ENCODE data around the gene FRYL. TPM values are rescaled to one million over a fixed set of nuclear protein-coding genes. Genes with fewer than 3 reads are reported as not detected.

Gene FRYL
- total RNA-seq, 1 donor from 2014 or later = 50.0 TPM

GRCh38 chr4:48565362-48566033 lies 214.6 kb downstream of the FRYL start:
- Mint-ChIP-seq H3K4me1 (ENCODE audit: unreplicated experiment) (no peaks in the 10 kb centered on the region), H3K9me3 (no peaks in the 10 kb centered on the region), H3K27ac (no peak overlapping the region), H3K36me3 (no peaks in the 10 kb centered on the region), H3K4me3 (no peak overlapping the region), H3K27me3 (no peaks in the 10 kb centered on the region)
- TF ChIP-seq, protein P1, sequence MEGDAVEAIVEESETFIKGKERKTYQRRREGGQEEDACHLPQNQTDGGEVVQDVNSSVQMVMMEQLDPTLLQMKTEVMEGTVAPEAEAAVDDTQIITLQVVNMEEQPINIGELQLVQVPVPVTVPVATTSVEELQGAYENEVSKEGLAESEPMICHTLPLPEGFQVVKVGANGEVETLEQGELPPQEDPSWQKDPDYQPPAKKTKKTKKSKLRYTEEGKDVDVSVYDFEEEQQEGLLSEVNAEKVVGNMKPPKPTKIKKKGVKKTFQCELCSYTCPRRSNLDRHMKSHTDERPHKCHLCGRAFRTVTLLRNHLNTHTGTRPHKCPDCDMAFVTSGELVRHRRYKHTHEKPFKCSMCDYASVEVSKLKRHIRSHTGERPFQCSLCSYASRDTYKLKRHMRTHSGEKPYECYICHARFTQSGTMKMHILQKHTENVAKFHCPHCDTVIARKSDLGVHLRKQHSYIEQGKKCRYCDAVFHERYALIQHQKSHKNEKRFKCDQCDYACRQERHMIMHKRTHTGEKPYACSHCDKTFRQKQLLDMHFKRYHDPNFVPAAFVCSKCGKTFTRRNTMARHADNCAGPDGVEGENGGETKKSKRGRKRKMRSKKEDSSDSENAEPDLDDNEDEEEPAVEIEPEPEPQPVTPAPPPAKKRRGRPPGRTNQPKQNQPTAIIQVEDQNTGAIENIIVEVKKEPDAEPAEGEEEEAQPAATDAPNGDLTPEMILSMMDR (conservative IDR thresholded peaks at IDR 0.05) = no peak
- DNase-seq (ENCODE audit: extremely low spot score, unreplicated experiment) = no peak

GRCh38 chr4:48564151-48564550 lies 215.9 kb downstream of the FRYL start:
- TF ChIP-seq, protein P1 (conservative IDR thresholded peaks at IDR 0.05) = no peak
- H3K4me3 Mint-ChIP-seq = no peak overlapping the region
- peaks cover 7% of the 10 kb centered on the region for H3K36me3 Mint-ChIP-seq
- no peaks in the 10 kb centered on the region for H3K4me1 Mint-ChIP-seq (ENCODE audit: unreplicated experiment)
- DNase-seq (ENCODE audit: extremely low spot score, unreplicated experiment) = no peak
- H3K9me3 Mint-ChIP-seq = no peaks in the 10 kb centered on the region
- no peak overlapping the region for H3K27ac Mint-ChIP-seq
- H3K27me3 Mint-ChIP-seq = no peaks in the 10 kb centered on the region

- Mint-ChIP-seq H3K9me3 (no peaks in the 10 kb centered on the region), H3K4me1 (ENCODE audit: unreplicated experiment) (no peaks in the 10 kb centered on the region), H3K36me3 (peaks cover 39% of the 10 kb centered on the region), H3K27ac (no peak overlapping the region), H3K4me3 (no peak overlapping the region), H3K27me3 (no peaks in the 10 kb centered on the region)
- DNase-seq (ENCODE audit: extremely low spot score, unreplicated experiment) = no peak
- TF ChIP-seq, protein P1 (conservative IDR thresholded peaks at IDR 0.05) = no peak
Measured at GRCh38 chr4:48558819-48559218, 221.3 kb downstream of the FRYL start.

DNA sequence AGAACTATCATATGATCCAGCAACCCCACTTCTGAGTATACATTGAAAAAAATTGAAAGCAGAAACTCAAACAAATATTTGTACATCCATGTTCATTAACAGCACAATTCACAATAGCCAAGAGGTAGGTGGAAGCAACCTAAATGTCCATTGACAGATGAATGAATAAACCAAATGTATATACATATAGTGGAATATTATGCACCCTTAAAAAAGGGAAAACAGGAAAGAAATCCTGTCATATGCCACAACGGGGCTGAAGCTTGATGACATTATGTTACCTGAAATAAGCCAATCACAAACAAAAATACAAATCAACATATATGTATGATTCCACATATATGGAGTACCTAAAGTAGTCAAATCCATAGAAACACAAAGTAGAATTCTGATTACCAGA lies 222.1 kb downstream of the FRYL start:
- TF ChIP-seq, protein P1 (conservative IDR thresholded peaks at IDR 0.05) = no peak
- H3K9me3 Mint-ChIP-seq = no peaks in the 10 kb centered on the region
- H3K4me1 Mint-ChIP-seq (ENCODE audit: unreplicated experiment) = no peaks in the 10 kb centered on the region
- no peaks in the 10 kb centered on the region for H3K27me3 Mint-ChIP-seq
- H3K27ac Mint-ChIP-seq = no peak overlapping the region
- no peak for DNase-seq (ENCODE audit: extremely low spot score, unreplicated experiment)
- no peak overlapping the region for H3K4me3 Mint-ChIP-seq
- peaks cover 42% of the 10 kb centered on the region for H3K36me3 Mint-ChIP-seq

GRCh38 chr4:48557478-48557877 lies 222.6 kb downstream of the FRYL start:
- TF ChIP-seq, protein P1 (conservative IDR thresholded peaks at IDR 0.05) = peak; percentile 53
- Mint-ChIP-seq H3K27ac (no peak overlapping the region), H3K36me3 (peaks cover 42% of the 10 kb centered on the region), H3K27me3 (no peaks in the 10 kb centered on the region), H3K9me3 (no peaks in the 10 kb centered on the region), H3K4me3 (no peak overlapping the region), H3K4me1 (ENCODE audit: unreplicated experiment) (no peaks in the 10 kb centered on the region)
- DNase-seq (ENCODE audit: extremely low spot score, unreplicated experiment) = no peak
